GM18508 (cell line): ENCODE results near the gene STT3B.
A peak's percentile ranks its signal among the peaks of the same experiment; 100 is the strongest.

Source experiments
- ATAC-seq: cut with Tn5 transposase; IDR thresholded peaks from one replicate; pipeline ENCODE4 v1.9.1; 2021; ENCODE audit warnings: moderate number of reproducible peaks; ENCODE audit not compliant: insufficient read depth, unreplicated experiment

STT3B gene

DNA sequence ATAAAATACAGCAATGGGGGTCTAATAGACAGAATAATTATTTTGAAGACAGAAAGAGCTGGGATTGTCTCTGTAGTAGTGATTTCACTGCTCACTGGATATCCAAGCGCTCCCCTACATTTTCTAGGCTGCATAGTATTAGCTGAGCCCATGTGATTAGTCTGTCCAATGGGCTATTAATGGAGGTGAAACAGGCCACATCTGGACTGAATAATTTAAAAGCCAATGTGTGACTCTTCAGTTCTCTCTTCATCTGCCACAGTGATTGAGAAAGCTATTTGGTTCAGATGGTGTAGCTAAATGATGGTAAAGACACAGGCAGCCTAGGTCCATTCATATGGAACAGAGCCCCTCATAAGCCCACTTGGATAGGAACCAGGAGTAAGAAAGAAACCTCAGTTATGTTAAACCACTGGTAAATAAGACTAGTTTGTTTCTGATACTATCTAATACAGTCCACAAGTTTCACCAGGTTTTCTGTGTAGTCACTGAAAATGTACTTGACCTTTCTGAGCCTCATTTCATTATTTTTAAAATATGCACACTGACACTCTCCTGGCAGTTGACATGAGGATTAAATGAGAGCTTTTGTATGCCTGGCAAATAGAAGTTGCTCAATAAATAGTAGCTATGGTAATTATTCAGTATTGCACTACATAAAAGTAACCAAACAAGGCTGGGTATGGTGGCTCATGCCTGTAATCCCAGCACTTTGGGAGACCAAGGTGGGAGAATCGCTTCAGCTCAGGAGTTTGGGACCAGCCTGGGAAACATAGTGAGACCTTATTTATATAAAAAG is 17.0 kb upstream of the STT3B start:
- no peak for ATAC-seq

GRCh38 chr3:31516757-31517156 is 16.0 kb upstream of the STT3B start:
- ATAC-seq: no peak

DNA sequence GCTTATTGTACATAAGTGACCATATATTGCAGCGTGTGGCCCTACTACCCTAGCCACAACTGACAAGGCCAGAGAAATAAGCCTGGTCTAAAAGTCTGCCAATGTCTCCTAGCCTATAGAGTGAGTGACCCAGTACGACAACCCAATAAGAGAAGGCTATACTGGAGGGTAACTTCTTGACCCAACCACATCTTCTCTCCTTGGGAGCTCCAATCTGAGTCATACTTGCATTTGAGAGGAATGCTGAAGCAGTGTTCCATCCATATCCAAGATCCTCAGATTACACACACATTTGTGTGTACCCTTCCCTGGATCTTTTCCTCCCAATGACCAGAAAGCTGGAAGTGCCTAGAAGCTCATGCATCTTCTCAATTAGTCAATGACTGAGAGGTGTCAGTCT is 11.3 kb upstream of the STT3B start:
- no peak for ATAC-seq

DNA sequence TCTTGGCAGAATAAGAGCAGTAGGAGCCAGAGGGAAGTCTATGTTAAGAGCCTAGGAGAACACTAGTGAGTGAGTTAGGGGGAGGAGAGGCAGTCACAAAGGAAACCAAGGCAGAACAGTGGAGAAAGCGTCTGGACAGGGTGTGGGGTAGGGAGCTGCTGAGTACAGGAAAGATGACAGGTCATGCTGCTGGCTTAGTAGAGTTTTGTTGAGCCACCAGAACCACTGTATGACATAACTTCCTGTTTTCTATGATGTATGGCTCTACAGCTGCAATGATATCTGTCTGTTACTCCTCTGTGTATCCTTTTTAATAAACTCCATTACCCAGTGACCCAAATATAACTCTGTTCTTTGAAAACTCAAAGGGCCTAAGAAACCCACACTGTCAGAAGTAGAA is 10.6 kb upstream of the STT3B start:
- peak; percentile 93 for ATAC-seq

GRCh38 chr3:31523543-31523942 is 9.2 kb upstream of the STT3B start:
- ATAC-seq: no peak

- ATAC-seq: no peak
Observed at GRCh38 chr3:31525532-31525931, 7.2 kb upstream of the STT3B start.

GRCh38 chr3:31529421-31529820 is 3.3 kb upstream of the STT3B start:
- ATAC-seq: no peak

DNA sequence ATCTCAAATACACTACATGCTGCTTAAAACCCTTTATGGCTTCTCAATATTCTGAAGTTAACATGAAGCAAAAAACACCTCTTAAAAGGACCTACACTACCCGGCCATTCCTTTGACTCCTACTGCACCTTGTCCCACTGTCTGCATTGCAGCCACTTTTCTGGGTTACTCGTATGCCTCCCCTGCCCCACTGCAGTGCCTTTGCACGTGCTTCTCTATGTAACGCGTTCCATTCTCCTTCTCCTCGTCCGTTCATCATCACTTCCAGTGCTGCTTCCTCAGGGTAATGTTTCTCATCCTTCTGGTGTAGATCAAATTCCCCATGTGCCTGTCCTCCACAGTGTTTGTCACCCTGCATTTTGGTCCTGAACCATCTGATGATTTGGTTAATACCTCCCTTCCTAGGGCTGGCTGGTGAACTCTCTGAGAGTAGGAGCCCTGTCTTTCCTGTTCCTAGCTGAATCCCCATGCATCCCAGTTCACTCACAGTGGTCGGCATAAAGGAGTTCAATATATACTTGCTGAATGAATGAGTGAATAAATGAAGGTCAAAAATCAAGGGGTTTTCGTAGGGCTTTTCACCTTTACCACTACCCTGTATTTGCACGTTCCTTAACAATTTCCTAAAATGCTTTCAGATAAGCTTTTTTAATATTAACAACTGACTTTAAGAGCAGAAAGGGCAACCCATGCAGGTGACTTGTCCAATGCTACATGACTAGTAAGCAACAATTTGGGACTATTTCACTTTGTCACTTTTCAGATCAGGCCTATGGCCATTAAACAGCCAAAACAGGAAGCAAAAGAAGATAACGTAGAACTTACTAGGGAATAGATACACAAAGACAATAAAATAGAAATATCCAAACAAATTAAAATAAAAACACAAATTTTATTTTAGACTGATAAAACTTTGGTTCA is 2.4 kb upstream of the STT3B start:
- ATAC-seq: no peak

GRCh38 chr3:31530960-31531335 is 1.8 kb upstream of the STT3B start:
- ATAC-seq: no peak

- ATAC-seq: no peak
Observed at GRCh38 chr3:31531452-31531991, 1.2 kb upstream of the STT3B start.

GRCh38 chr3:31531992-31532586 is 636 bp upstream of the STT3B start:
- ATAC-seq: peak; percentile 75

- no peak for ATAC-seq
Observed at GRCh38 chr3:31533169-31534064, 692 bp downstream of the STT3B start.

DNA sequence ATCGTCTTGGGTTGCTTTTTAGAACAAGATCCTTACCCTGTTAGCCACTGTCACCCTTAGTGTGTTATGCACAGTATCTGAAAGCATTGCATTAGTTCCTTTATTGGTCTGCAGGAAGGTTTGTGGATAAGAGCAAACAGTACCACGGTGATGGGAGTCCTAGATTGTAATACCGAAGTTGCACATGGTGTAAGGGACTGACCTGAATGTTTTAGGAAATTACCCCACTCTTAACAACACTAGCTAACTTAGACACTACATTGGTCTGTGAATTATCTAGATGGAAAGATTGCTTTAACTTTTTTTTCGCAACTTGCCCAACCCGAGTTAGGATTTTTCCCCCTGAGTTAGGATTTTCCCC is 1.3 kb downstream of the STT3B start:
- ATAC-seq: no peak

DNA sequence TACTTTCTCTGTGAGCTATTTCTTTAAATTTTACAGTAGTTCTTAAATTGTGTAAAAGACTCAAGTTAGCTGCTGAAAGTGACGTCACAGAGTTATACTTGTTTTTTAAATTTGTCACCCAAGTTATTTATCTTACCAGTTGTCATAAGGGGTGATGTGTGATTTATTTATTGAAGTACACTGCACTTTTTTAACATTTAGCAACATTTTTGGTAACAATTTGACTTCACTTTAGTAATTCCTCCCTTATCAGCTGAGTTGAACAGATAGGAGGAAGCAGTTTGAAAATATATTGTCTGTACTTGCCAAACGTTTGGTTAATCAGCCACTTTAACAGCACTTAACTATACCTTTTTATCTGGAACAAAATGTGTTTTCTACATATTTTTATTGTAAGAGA is 3.8 kb downstream of the STT3B start:
- ATAC-seq: no peak

DNA sequence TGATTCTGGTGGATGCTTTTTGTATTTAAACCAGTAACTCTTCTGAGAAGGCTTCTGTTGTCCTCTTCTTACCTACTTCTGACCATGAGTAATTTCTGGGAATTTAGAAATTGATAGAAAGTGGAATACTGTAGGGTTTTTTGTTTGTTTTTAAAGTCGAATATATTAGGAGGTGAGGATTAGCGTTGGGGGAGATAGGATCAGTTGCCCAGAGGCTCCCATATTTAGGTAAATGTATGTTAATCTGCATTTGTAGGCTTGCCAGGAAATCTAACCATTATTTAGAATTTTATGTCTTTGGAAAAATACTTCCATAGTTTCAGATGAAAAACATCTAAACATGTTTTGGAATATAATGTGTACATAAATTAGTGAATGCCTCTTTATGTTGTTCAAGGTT is 6.1 kb downstream of the STT3B start:
- ATAC-seq: no peak

- no peak for ATAC-seq
Observed at GRCh38 chr3:31539275-31539674, 6.5 kb downstream of the STT3B start.

GRCh38 chr3:31541089-31541488 is 8.4 kb downstream of the STT3B start:
- no peak for ATAC-seq

GRCh38 chr3:31542246-31542645 is 9.5 kb downstream of the STT3B start:
- no peak for ATAC-seq

GRCh38 chr3:31543375-31543774 is 10.7 kb downstream of the STT3B start:
- ATAC-seq: no peak

GRCh38 chr3:31544634-31545033 is 11.9 kb downstream of the STT3B start:
- ATAC-seq: no peak
